SK-N-SH (cell line): ENCODE measurements around the gene MAP4. TPM values are rescaled to one million over a fixed set of nuclear protein-coding genes. Genes with fewer than 3 reads are reported as not detected.

Experiments
- CTCF ChIA-PET: fragments of 300-600, 350-600 bp; formaldehyde crosslinking; extraction: SDS; loops from one replicate; lab custom pipeline; 2021; lab: Yijun Ruan, JAX
- POLR2A ChIA-PET: fragments of 350-600 bp; sonication (Branson Sonifier 250); formaldehyde crosslinking; extraction: SDS; loops from one replicate; lab custom pipeline; 2020; ENCODE audit warnings: antibody characterized with exemption, inconsistent platforms; lab: Yijun Ruan, JAX
- DNase-seq: peaks from one replicate; pipeline ENCODE4 v3.0.0; 2012
- H2AFZ ChIP-seq: fragments of 200-600 bp; sonication (generic); 2 replicates; pipeline ENCODE4 v1.8.1; 2016; ENCODE audit warnings: antibody characterized with exemption, mild to moderate bottlenecking, low read depth
- H3F3A ChIP-seq: fragments of 200-600 bp; sonication (generic); replicated peaks from 2 replicates; pipeline ENCODE3; 2016; ENCODE audit warnings: antibody characterized with exemption, mild to moderate bottlenecking; ENCODE audit not compliant: insufficient read depth
- H3K27ac ChIP-seq, 2 experiments: fragments of 200-500 bp in 1 of 2; fragments of 200-600 bp in 1 of 2; sonication (Bioruptor generic) in 1 of 2; sonication (generic), shearing (Covaris generic) in 1 of 2; 2 replicates each; pipeline versions ENCODE4 v1.5.1 to v1.6.1; 2014 to 2016; ENCODE audit warnings: low read depth in 2 of 2, inconsistent platforms in 1 of 2, low read length in 1 of 2, mild to moderate bottlenecking in 1 of 2, mixed read lengths in 1 of 2
- H3K27me3 ChIP-seq: fragments of 200-600 bp; sonication (generic), shearing (Covaris generic); 2 replicates; pipeline ENCODE4 v1.6.1; 2016; ENCODE audit warnings: mixed run types; ENCODE audit not compliant: insufficient read depth
- H3K36me3 ChIP-seq, 2 experiments: fragments of 200-500 bp in 1 of 2; fragments of 200-600 bp in 1 of 2; sonication (Bioruptor generic) in 1 of 2; sonication (generic) in 1 of 2; replicated peaks in 1 of 2; 2 replicates each; pipeline versions ENCODE3 to v1.5.1; 2014 to 2016; ENCODE audit warnings: low read length in 1 of 2, mild to moderate bottlenecking in 1 of 2; ENCODE audit not compliant: insufficient read depth in 2 of 2, control insufficient read depth in 1 of 2
- H3K4me1 ChIP-seq, 2 experiments: fragments of 200-500 bp in 1 of 2; fragments of 200-600 bp in 1 of 2; sonication (Bioruptor generic) in 1 of 2; sonication (generic), shearing (Covaris generic) in 1 of 2; 2 replicates each; pipeline versions ENCODE4 v1.5.1 to v1.6.1; 2014 to 2016; ENCODE audit warnings: low read depth in 1 of 2, low read length in 1 of 2, mixed run types in 1 of 2; ENCODE audit not compliant: insufficient read depth in 2 of 2, control insufficient read depth in 1 of 2
- H3K4me2 ChIP-seq: fragments of 200-600 bp; sonication (generic), shearing (Covaris generic); 2 replicates; pipeline ENCODE4 v1.6.1; 2017; ENCODE audit warnings: mixed run types
- H3K4me3 ChIP-seq, 2 experiments: fragments of 200-500 bp in 1 of 2; fragments of 200-600 bp in 1 of 2; sonication (Bioruptor generic) in 1 of 2; sonication (generic), shearing (Covaris generic) in 1 of 2; 2 replicates each; pipeline versions ENCODE4 v1.5.1 to v1.8.1; 2014 to 2016; ENCODE audit warnings: low read depth in 2 of 2, inconsistent platforms in 1 of 2, low read length in 1 of 2, mild to moderate bottlenecking in 1 of 2, mixed read lengths in 1 of 2, moderate library complexity in 1 of 2
- H3K79me2 ChIP-seq: fragments of 200-600 bp; sonication (generic); 2 replicates; pipeline ENCODE4 v1.8.1; 2017; ENCODE audit warnings: mild to moderate bottlenecking; ENCODE audit not compliant: insufficient read depth
- H3K9ac ChIP-seq: fragments of 200-600 bp; sonication (generic); 2 replicates; pipeline ENCODE4 v1.6.1; 2017; ENCODE audit warnings: mixed run types
- H3K9me2 ChIP-seq: fragments of 200-600 bp; sonication (generic); 2 replicates; pipeline ENCODE4 v1.6.1; 2017; ENCODE audit warnings: mixed run types
- H3K9me3 ChIP-seq: fragments of 200-600 bp; sonication (generic); 2 replicates; pipeline ENCODE4 v1.6.1; 2017; ENCODE audit warnings: mixed run types, mild to moderate bottlenecking, moderate library complexity
- H4K20me1 ChIP-seq: fragments of 200-600 bp; sonication (generic); 2 replicates; pipeline ENCODE4 v1.6.1; 2017; ENCODE audit warnings: mild to moderate bottlenecking, mixed run types; ENCODE audit not compliant: insufficient read depth
- ELF1 ChIP-seq: IDR thresholded peaks from 2 replicates; pipeline ENCODE4 v1.4.0; 2012
- EZH2phosphoT487 ChIP-seq: fragments of 200-600 bp; sonication (generic); IDR thresholded peaks from 2 replicates; pipeline ENCODE4 v1.6.1; 2017; ENCODE audit warnings: low read depth, mixed run types, mild to moderate bottlenecking, antibody characterized with exemption, moderate library complexity, borderline replicate concordance
- FOXM1 ChIP-seq: IDR thresholded peaks from 2 replicates; pipeline ENCODE4 v1.4.0; 2012; ENCODE audit warnings: low read depth, mild to moderate bottlenecking
- JUND ChIP-seq: IDR thresholded peaks from 2 replicates; pipeline ENCODE4 v1.4.0; 2012
- MXI1 ChIP-seq: IDR thresholded peaks from 2 replicates; pipeline ENCODE4 v1.6.1; 2012; ENCODE audit warnings: mild to moderate bottlenecking, low read depth, low read length, improper control_type of control experiment
- NRF1 ChIP-seq: IDR thresholded peaks from 2 replicates; pipeline ENCODE4 v1.6.1; 2012; ENCODE audit warnings: low read depth, mild to moderate bottlenecking, low read length
- POLR2AphosphoS5 ChIP-seq: IDR thresholded peaks from 2 replicates; pipeline ENCODE4 v1.6.1; 2012; ENCODE audit warnings: low read depth, low read length
- RAD21 ChIP-seq: IDR thresholded peaks from 2 replicates; pipeline ENCODE4 v1.6.1; 2012; ENCODE audit warnings: mild to moderate bottlenecking, low read length
- RCOR1 ChIP-seq: fragments of 150-350 bp; IDR thresholded peaks from 2 replicates; pipeline ENCODE4 v1.6.1; 2017; ENCODE audit warnings: antibody characterized with exemption, low read length
- RFX5 ChIP-seq: IDR thresholded peaks from 2 replicates; pipeline ENCODE4 v1.6.1; 2012; ENCODE audit warnings: mild to moderate bottlenecking, improper control_type of control experiment, low read length
- RXRA ChIP-seq: IDR thresholded peaks from 2 replicates; pipeline ENCODE4 v1.4.0; 2012; ENCODE audit warnings: low read depth, mild to moderate bottlenecking, borderline replicate concordance
- SIN3A ChIP-seq: IDR thresholded peaks from 2 replicates; pipeline ENCODE4 v1.6.1; 2012; ENCODE audit warnings: low read depth, mild to moderate bottlenecking, low read length, moderate library complexity, borderline replicate concordance
- TCF12 ChIP-seq: IDR thresholded peaks from 2 replicates; pipeline ENCODE4 v1.4.0; 2012
- YY1 ChIP-seq: IDR thresholded peaks from 2 replicates; pipeline ENCODE4 v1.4.0; 2012; ENCODE audit warnings: low read depth, mild to moderate bottlenecking
- WGBS: methylation state at CpG from one replicate; pipeline ENCODE4 v1.1.6; 2017; ENCODE audit warnings: low lambda C conversion rate; 5-methylcytosine and 5-hydroxymethylcytosine counted together
- polyA plus RNA-seq, 3 experiments: library from polyadenylated mRNA; depleted of rRNA; stranded (reverse); fragments of >200 nt; gene quantifications; 2 replicates each; pipeline ENCODE4 v1.2.3, GENCODE V29; 2012
- TF ChIP-seq, protein P1 (sequence below): IDR thresholded peaks from 2 replicates; pipeline ENCODE4 v1.6.1; 2012; ENCODE audit warnings: mild to moderate bottlenecking, low read depth, low read length, moderate library complexity
- TF ChIP-seq, protein P2 (sequence below): IDR thresholded peaks from 2 replicates; pipeline ENCODE4 v1.4.0; 2012; ENCODE audit warnings: low read depth, borderline replicate concordance
- TF ChIP-seq, protein P3 (sequence below): fragments of 150-350 bp; IDR thresholded peaks from 2 replicates; pipeline ENCODE4 v1.6.1; 2016; ENCODE audit warnings: mild to moderate bottlenecking, low read depth, low read length
- TF ChIP-seq, protein P4 (sequence below): IDR thresholded peaks from 2 replicates; pipeline ENCODE4 v1.4.0; 2012; ENCODE audit warnings: low read depth
- TF ChIP-seq, protein P5 (sequence below): IDR thresholded peaks from 2 replicates; pipeline ENCODE4; 2012

Gene MAP4
- polyA plus RNA-seq, 1 of the 3 experiments (the other 2 are of a cell fraction) = 121 TPM

DNA sequence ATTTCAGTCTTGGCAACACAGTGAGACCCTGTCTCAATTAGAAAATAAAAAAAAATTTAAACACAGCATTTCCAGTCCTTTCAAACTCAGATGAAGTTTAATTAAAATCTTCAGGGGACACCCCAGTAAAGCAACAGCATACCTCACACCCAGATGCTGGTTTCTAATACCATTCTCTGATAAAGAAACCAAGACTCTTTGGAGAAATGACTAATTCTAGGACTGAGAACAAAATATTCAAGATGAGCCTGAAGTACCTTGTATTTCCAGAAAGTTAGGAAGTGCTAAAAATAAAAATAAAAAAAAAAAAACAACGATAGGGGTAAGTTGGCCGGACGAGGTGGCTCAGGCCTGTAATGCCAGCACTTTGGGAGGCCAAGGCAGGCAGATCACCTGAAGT is 14.0 kb upstream of the MAP4 start:
- Histone ChIP-seq H3K9me3 (no peaks in the 10 kb centered on the region), H3F3A (peaks cover 19% of the 10 kb centered on the region), H3K9me2 (no peaks in the 10 kb centered on the region), H4K20me1 (peaks cover 94% of the 10 kb centered on the region), H3K9ac (no peak overlapping the region), H3K27ac (no peak overlapping the region), H3K36me3 (peaks cover 0 to 10% of the 10 kb centered on the region in 2 experiments), H3K4me1 (peaks cover 3 to 21% of the 10 kb centered on the region in 2 experiments; a peak in 2 of 4 replicates), H3K79me2 (peaks cover 98% of the 10 kb centered on the region), H2AFZ (no peak overlapping the region), H3K4me2 (no peak overlapping the region), H3K27me3 (no peaks in the 10 kb centered on the region), H3K4me3 (no peak overlapping the region)
- POLR2A ChIA-PET = no interaction called here
- no peak for DNase-seq
- WGBS = 95% methylated on average over 3 of the region's 3 CpGs
- TF ChIP-seq TCF12 = no peak
- TF ChIP-seq, protein P1, sequence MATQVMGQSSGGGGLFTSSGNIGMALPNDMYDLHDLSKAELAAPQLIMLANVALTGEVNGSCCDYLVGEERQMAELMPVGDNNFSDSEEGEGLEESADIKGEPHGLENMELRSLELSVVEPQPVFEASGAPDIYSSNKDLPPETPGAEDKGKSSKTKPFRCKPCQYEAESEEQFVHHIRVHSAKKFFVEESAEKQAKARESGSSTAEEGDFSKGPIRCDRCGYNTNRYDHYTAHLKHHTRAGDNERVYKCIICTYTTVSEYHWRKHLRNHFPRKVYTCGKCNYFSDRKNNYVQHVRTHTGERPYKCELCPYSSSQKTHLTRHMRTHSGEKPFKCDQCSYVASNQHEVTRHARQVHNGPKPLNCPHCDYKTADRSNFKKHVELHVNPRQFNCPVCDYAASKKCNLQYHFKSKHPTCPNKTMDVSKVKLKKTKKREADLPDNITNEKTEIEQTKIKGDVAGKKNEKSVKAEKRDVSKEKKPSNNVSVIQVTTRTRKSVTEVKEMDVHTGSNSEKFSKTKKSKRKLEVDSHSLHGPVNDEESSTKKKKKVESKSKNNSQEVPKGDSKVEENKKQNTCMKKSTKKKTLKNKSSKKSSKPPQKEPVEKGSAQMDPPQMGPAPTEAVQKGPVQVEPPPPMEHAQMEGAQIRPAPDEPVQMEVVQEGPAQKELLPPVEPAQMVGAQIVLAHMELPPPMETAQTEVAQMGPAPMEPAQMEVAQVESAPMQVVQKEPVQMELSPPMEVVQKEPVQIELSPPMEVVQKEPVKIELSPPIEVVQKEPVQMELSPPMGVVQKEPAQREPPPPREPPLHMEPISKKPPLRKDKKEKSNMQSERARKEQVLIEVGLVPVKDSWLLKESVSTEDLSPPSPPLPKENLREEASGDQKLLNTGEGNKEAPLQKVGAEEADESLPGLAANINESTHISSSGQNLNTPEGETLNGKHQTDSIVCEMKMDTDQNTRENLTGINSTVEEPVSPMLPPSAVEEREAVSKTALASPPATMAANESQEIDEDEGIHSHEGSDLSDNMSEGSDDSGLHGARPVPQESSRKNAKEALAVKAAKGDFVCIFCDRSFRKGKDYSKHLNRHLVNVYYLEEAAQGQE = no peak
- TF ChIP-seq, protein P2, sequence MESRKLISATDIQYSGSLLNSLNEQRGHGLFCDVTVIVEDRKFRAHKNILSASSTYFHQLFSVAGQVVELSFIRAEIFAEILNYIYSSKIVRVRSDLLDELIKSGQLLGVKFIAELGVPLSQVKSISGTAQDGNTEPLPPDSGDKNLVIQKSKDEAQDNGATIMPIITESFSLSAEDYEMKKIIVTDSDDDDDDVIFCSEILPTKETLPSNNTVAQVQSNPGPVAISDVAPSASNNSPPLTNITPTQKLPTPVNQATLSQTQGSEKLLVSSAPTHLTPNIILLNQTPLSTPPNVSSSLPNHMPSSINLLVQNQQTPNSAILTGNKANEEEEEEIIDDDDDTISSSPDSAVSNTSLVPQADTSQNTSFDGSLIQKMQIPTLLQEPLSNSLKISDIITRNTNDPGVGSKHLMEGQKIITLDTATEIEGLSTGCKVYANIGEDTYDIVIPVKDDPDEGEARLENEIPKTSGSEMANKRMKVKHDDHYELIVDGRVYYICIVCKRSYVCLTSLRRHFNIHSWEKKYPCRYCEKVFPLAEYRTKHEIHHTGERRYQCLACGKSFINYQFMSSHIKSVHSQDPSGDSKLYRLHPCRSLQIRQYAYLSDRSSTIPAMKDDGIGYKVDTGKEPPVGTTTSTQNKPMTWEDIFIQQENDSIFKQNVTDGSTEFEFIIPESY = no peak
- TF ChIP-seq SIN3A = no peak
- no peak for TF ChIP-seq ELF1
- TF ChIP-seq, all 33 proteins: peak for 0
- CTCF ChIA-PET = interaction anchor here (1.7 kb wide), 1 partner anchor 10 kb away, joined by 3 read pairs; no protein-coding TSS in a partner anchor

DNA sequence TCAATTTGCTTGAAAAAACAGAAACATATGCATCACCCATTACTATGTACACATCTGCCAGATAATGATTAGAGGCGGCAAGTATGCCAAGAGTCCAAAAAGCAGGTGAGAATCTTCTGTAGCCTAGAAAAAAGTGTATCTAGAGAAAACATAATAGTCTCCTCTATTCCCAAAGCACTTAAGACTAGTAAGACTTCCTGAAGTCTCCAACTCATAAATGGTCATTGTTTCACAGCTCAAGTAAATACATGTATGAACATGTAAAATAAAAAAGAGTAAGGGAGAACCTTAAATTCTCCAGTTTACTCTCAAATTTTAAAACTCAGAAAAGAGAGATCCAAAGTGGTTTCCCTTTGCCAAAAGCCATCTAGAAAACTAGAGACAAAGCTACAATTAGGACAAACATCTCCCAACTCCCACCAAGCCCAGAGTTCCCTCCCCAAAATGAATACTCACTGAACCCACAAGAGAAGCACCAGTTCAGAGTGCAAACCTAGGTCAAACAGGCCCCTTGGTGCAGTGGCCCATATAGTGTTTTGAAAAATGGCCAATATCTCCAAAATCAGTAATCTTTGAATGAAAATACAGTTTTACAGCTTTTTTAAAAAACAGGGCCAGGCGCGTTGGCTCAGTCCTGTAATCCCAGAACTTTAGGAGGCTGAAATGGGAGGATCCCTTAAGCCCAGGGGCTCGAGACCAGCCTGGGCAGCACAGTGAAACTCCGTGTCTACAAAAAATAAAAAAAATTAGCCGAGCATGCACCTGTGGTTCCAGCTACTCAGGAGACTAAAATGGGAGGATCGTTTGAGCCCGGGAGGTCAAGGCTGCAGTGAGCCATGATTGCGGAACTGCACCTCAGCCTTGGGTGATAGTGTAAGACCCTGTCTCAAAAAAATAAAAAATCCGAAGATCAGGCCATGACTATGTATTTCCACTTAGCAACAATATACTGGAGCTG is 11.0 kb upstream of the MAP4 start:
- ChIA-PET CTCF (no interaction called here), POLR2A (no interaction called here)
- H3K4me3 ChIP-seq = no peak overlapping the region
- H2AFZ ChIP-seq = no peak overlapping the region
- H3K9ac ChIP-seq = no peak overlapping the region
- DNase-seq = no peak
- peaks cover 100% of the 10 kb centered on the region for H3K79me2 ChIP-seq
- H3K4me2 ChIP-seq = 0 out of 2 replicates have a peak overlapping the region, but pooled peaks have one; percentile 26
- peaks cover 0 to 20% of the 10 kb centered on the region in 2 experiments; a peak in 2 of 4 replicates for H3K4me1 ChIP-seq
- H4K20me1 ChIP-seq = peaks cover 93% of the 10 kb centered on the region
- peaks cover 9% of the 10 kb centered on the region for H3F3A ChIP-seq
- 85% methylated on average over 10 of the region's 10 CpGs for WGBS
- no peaks in the 10 kb centered on the region for H3K27me3 ChIP-seq
- H3K9me3 ChIP-seq = no peaks in the 10 kb centered on the region
- H3K9me2 ChIP-seq = no peaks in the 10 kb centered on the region
- 0 out of 4 replicates have a peak overlapping the region, but pooled peaks of 1 of the 2 experiments have one; percentile 9 for H3K27ac ChIP-seq
- peaks cover 0 to 10% of the 10 kb centered on the region in 2 experiments for H3K36me3 ChIP-seq
- no peak for TF ChIP-seq POLR2AphosphoS5
- TF ChIP-seq MXI1 = no peak
- no peak for TF ChIP-seq FOXM1
- no peak for TF ChIP-seq NRF1
- TF ChIP-seq, protein P3, sequence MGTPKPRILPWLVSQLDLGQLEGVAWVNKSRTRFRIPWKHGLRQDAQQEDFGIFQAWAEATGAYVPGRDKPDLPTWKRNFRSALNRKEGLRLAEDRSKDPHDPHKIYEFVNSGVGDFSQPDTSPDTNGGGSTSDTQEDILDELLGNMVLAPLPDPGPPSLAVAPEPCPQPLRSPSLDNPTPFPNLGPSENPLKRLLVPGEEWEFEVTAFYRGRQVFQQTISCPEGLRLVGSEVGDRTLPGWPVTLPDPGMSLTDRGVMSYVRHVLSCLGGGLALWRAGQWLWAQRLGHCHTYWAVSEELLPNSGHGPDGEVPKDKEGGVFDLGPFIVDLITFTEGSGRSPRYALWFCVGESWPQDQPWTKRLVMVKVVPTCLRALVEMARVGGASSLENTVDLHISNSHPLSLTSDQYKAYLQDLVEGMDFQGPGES = no peak
- no peak for TF ChIP-seq RCOR1
- no peak for TF ChIP-seq RFX5
- TF ChIP-seq, protein P4, sequence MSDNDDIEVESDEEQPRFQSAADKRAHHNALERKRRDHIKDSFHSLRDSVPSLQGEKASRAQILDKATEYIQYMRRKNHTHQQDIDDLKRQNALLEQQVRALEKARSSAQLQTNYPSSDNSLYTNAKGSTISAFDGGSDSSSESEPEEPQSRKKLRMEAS = no peak
- no peak for TF ChIP-seq RAD21
- no peak for TF ChIP-seq ELF1
- TF ChIP-seq, protein P5, sequence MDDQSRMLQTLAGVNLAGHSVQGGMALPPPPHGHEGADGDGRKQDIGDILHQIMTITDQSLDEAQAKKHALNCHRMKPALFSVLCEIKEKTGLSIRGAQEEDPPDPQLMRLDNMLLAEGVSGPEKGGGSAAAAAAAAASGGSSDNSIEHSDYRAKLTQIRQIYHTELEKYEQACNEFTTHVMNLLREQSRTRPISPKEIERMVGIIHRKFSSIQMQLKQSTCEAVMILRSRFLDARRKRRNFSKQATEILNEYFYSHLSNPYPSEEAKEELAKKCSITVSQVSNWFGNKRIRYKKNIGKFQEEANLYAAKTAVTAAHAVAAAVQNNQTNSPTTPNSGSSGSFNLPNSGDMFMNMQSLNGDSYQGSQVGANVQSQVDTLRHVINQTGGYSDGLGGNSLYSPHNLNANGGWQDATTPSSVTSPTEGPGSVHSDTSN = no peak
- TF ChIP-seq JUND = no peak
- TF ChIP-seq RXRA = no peak
- no peak for TF ChIP-seq EZH2phosphoT487
- no peak for TF ChIP-seq YY1
